Measurements from ENCODE around the gene FLCN.

Gene FLCN

GRCh38 chr17:17182598-17183136 lies 54.3 kb downstream of the FLCN start:
- DNase-seq = no peak

GRCh38 chr17:17181666-17182597 lies 55.0 kb downstream of the FLCN start:
- DNase-seq = peak; percentile 32 to 85 (median 60)

GRCh38 chr17:17180741-17181525 lies 56.0 kb downstream of the FLCN start:
- DNase-seq = no peak

GRCh38 chr17:17180141-17180603 lies 56.8 kb downstream of the FLCN start:
- DNase-seq = peak in 4 of 6 experiments; percentile 17 to 36 (median 24)

- peak in 4 of 6 experiments; percentile 25 to 60 (median 56) for DNase-seq
Observed at GRCh38 chr17:17179371-17179827, 57.6 kb downstream of the FLCN start.

- DNase-seq = peak in 3 of 6 experiments; percentile 10 to 45 (median 13)
Observed at GRCh38 chr17:17177176-17177575, 59.8 kb downstream of the FLCN start.

GRCh38 chr17:17176341-17176740 lies 60.6 kb downstream of the FLCN start:
- peak; percentile 6 to 62 (median 34) for DNase-seq

GRCh38 chr17:17175917-17176316 lies 61.1 kb downstream of the FLCN start:
- DNase-seq = peak in 2 of 6 experiments; percentile 39 to 62

GRCh38 chr17:17175340-17175739 lies 61.6 kb downstream of the FLCN start:
- DNase-seq = no peak

- no peak for DNase-seq
Observed at GRCh38 chr17:17173921-17174320, 63.0 kb downstream of the FLCN start.

GRCh38 chr17:17172990-17173389 lies 64.0 kb downstream of the FLCN start:
- no peak for DNase-seq

GRCh38 chr17:17172001-17172939 lies 64.7 kb downstream of the FLCN start:
- DNase-seq = no peak

- no peak for DNase-seq
Observed at GRCh38 chr17:17171186-17171585, 65.8 kb downstream of the FLCN start.

- no peak for DNase-seq
Observed at GRCh38 chr17:17170346-17170985, 66.5 kb downstream of the FLCN start.

- DNase-seq = no peak
Observed at GRCh38 chr17:17169396-17169795, 67.6 kb downstream of the FLCN start.

- DNase-seq = no peak
Observed at GRCh38 chr17:17168401-17168800, 68.6 kb downstream of the FLCN start.

- no peak for DNase-seq
Observed at GRCh38 chr17:17167986-17168385, 69.0 kb downstream of the FLCN start.

- no peak for DNase-seq
Observed at GRCh38 chr17:17167356-17167755, 69.6 kb downstream of the FLCN start.

GRCh38 chr17:17166446-17166845 lies 70.5 kb downstream of the FLCN start:
- no peak for DNase-seq

- no peak for DNase-seq
Observed at GRCh38 chr17:17165666-17166308, 71.2 kb downstream of the FLCN start.

GRCh38 chr17:17164676-17165075 lies 72.3 kb downstream of the FLCN start:
- no peak for DNase-seq
